ENCODE measurements around the gene MYOM1.
A peak's percentile ranks its signal among the peaks of the same experiment; 100 is the strongest.

The MYOM1 gene

DNA sequence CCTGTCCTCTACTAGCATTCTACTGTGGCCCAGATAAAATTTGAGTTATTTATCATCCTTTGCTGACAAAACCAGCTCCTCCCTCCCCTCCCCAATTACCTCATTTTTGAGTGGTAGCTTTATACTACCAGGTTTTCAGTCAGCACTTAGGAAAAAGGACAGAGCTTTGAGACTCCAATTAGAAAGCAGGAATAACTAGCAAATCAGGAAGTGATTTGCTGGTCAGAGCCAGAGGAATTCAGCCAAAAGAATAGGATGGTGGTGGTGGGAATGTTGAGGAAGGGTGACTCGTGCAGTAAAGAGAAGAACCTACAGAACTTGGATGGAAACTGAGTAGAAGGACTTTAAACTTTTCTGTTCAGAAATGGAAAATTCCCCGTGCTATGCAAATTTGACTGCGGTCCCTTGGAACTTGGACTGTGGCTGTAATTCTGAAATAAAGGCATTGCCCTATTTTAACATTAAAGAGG lies 45.8 kb upstream of the MYOM1 start:
- Histone ChIP-seq H3K9ac (no peak overlapping the region), H3K36me3 (ENCODE audit: insufficient read depth) (no peaks in the 10 kb centered on the region), H4K20me1 (ENCODE audit: insufficient read depth) (no peaks in the 10 kb centered on the region; the same call in 1 of the 2 replicates), H3K79me2 (ENCODE audit: insufficient read depth, low read depth) (peaks cover 66% of the 10 kb centered on the region), H2AFZ (ENCODE audit: low read depth) (no peak overlapping the region), H3K27me3 (ENCODE audit: insufficient read depth, low read depth) (no peaks in the 10 kb centered on the region), H3K4me1 (ENCODE audit: low read depth, poor library complexity, severe bottlenecking) (peaks cover 18% of the 10 kb centered on the region), H3K4me2 (no peak overlapping the region), H3K4me3 (IDR thresholded peaks at IDR 0.05; ENCODE audit: insufficient read depth, low read depth, low read length) (no peak overlapping the region), H3K27ac (no peak overlapping the region)
- TF ChIP-seq, protein P1, sequence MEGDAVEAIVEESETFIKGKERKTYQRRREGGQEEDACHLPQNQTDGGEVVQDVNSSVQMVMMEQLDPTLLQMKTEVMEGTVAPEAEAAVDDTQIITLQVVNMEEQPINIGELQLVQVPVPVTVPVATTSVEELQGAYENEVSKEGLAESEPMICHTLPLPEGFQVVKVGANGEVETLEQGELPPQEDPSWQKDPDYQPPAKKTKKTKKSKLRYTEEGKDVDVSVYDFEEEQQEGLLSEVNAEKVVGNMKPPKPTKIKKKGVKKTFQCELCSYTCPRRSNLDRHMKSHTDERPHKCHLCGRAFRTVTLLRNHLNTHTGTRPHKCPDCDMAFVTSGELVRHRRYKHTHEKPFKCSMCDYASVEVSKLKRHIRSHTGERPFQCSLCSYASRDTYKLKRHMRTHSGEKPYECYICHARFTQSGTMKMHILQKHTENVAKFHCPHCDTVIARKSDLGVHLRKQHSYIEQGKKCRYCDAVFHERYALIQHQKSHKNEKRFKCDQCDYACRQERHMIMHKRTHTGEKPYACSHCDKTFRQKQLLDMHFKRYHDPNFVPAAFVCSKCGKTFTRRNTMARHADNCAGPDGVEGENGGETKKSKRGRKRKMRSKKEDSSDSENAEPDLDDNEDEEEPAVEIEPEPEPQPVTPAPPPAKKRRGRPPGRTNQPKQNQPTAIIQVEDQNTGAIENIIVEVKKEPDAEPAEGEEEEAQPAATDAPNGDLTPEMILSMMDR (conservative IDR thresholded peaks at IDR 0.05; ENCODE audit: low read depth, low read length), result no peak

DNA sequence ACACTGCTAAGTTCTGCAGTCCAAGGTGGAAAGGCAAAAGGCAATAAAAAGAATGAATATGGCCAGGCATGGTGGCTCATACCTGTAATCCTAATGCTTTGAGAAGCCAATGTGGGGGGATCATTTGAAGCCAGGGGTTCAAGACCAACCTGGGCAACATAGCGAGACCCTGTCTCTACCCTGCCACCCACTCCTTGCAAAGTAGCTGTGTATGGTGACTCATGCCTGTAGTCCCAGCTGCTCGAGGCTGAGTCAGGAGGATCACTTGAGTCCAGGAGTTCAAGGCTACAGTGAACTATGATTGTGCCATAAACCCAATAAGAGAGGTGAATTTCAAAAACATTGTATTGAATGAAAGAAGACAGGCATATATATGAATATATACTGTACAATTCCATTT lies 44.6 kb upstream of the MYOM1 start:
- Histone ChIP-seq H3K79me2 (ENCODE audit: insufficient read depth, low read depth) (peaks cover 65% of the 10 kb centered on the region), H2AFZ (ENCODE audit: low read depth) (no peak overlapping the region), H4K20me1 (ENCODE audit: insufficient read depth) (no peaks in the 10 kb centered on the region; the same call in 1 of the 2 replicates), H3K27me3 (ENCODE audit: insufficient read depth, low read depth) (no peaks in the 10 kb centered on the region), H3K4me1 (ENCODE audit: low read depth, poor library complexity, severe bottlenecking) (peaks cover 21% of the 10 kb centered on the region), H3K36me3 (ENCODE audit: insufficient read depth) (no peaks in the 10 kb centered on the region), H3K4me3 (IDR thresholded peaks at IDR 0.05; ENCODE audit: insufficient read depth, low read depth, low read length) (no peak overlapping the region), H3K27ac (no peak overlapping the region), H3K4me2 (no peak overlapping the region; the same call in 1 of the 2 replicates), H3K9ac (no peak overlapping the region)
- TF ChIP-seq, protein P1 (conservative IDR thresholded peaks at IDR 0.05; ENCODE audit: low read depth, low read length), result no peak

DNA sequence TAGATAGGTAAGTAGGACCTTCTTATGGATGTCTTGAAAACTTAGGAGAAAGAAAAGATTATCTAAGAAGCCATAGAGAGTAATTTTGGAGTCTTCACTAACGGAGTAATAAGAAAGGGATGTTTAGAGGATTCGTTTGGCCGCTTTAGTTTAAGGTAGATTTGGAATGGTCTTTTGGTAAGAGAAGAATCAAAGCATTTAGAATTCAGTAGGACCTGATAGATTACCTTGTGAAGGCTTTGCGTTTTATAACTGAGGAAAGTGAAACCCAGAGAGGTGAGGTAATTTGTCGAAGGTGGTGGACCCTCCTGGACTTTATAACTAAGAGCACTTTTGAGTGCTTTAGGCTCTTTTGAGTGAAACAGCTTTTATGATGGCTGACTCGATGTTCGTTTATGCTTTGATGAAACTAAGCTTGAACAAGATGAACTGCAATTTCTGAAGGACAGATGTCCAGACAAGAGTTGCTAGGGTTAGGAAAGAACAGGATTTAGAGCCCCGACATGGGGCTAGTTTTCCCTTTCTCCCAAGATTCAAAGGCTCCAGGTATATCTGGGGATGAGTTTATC lies 43.4 kb upstream of the MYOM1 start:
- Histone ChIP-seq H3K36me3 (ENCODE audit: insufficient read depth) (no peaks in the 10 kb centered on the region), H3K27me3 (ENCODE audit: insufficient read depth, low read depth) (no peaks in the 10 kb centered on the region), H3K4me2 (peak overlapping the region; percentile 93), H3K9ac (peak overlapping the region; percentile 86; the same call in 1 of the 2 replicates), H3K27ac (no peak overlapping the region), H3K79me2 (ENCODE audit: insufficient read depth, low read depth) (peaks cover 53% of the 10 kb centered on the region), H2AFZ (ENCODE audit: low read depth) (no peak overlapping the region), H4K20me1 (ENCODE audit: insufficient read depth) (no peaks in the 10 kb centered on the region; the same call in 1 of the 2 replicates), H3K4me3 (IDR thresholded peaks at IDR 0.05; ENCODE audit: insufficient read depth, low read depth, low read length) (no peak overlapping the region), H3K4me1 (ENCODE audit: low read depth, poor library complexity, severe bottlenecking) (peaks cover 21% of the 10 kb centered on the region)
- TF ChIP-seq, protein P1 (conservative IDR thresholded peaks at IDR 0.05; ENCODE audit: low read depth, low read length), result no peak

DNA sequence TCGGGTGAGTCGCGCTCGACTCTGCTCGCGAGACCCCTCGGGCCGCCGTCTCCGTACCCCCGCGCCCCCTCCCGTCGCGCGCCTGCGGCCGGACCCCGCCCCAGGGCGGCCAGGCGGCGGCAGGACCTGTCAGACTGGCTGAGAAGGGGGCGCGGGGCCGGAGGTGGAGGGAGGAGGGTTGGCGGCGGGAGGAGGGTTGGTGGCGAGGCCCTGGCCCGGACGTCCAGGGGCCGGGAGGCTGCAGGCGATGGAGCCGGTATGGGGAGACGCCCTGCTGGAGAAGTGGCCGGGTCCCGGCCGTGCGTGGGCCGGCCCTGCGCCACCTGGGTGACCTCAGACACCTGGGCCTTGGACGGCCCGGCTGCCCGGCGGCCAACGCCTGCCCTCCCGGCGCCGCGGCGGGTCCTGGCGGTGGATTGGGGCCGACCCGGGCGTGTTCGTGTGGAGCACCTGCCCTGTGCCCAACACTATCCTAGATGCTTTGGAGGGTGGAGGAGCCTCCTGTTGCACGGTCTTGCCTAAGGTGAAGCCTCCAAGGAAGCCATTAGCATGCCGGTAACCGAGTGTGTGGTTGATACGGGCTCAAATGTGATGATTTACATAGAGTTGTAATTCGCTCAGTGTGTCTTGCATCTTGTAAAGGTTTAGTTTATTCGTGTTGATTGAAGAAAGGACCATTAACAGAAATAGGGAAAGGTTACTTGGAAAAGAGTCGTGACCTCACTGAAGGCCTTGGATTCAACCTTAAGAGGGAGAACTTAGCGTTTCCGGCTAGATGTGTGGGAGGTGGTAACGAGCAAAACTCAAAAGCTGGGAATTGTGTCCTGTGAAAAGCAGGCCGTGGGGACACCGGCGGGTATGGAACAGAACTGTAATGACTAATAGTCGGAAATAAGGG lies 42.7 kb upstream of the MYOM1 start:
- Histone ChIP-seq H2AFZ (ENCODE audit: low read depth) (peak overlapping the region; percentile 89), H3K27ac (peak overlapping the region; percentile 71), H3K27me3 (ENCODE audit: insufficient read depth, low read depth) (no peaks in the 10 kb centered on the region), H3K4me3 (IDR thresholded peaks at IDR 0.05; ENCODE audit: insufficient read depth, low read depth, low read length) (no peak overlapping the region), H4K20me1 (ENCODE audit: insufficient read depth) (no peaks in the 10 kb centered on the region; the same call in 1 of the 2 replicates), H3K36me3 (ENCODE audit: insufficient read depth) (no peaks in the 10 kb centered on the region), H3K9ac (peak overlapping the region; percentile 86), H3K79me2 (ENCODE audit: insufficient read depth, low read depth) (peaks cover 48% of the 10 kb centered on the region), H3K4me2 (peak overlapping the region; percentile 93), H3K4me1 (ENCODE audit: low read depth, poor library complexity, severe bottlenecking) (peaks cover 28% of the 10 kb centered on the region)
- TF ChIP-seq, protein P1 (conservative IDR thresholded peaks at IDR 0.05; ENCODE audit: low read depth, low read length), result no peak

Measured in KMS-11 (cell line).